Stimulated activated CD4-positive, alpha-beta T cell treated with anti-CD3 and anti-CD28 coated beads, TNF-alpha, amount 100 ng/mL, for 24 hours (primary cell): Measurements from ENCODE around the gene ITGA11.

Experiments used
- DNase-seq, 3 experiments: peaks; one replicate each; pipeline ENCODE4 v3.0.0-alpha.2; 2020; ENCODE audit warnings: low read depth in 3 of 3

Gene ITGA11

GRCh38 chr15:68332266-68332665 is 99.7 kb downstream of the ITGA11 start:
- no peak for DNase-seq

DNA sequence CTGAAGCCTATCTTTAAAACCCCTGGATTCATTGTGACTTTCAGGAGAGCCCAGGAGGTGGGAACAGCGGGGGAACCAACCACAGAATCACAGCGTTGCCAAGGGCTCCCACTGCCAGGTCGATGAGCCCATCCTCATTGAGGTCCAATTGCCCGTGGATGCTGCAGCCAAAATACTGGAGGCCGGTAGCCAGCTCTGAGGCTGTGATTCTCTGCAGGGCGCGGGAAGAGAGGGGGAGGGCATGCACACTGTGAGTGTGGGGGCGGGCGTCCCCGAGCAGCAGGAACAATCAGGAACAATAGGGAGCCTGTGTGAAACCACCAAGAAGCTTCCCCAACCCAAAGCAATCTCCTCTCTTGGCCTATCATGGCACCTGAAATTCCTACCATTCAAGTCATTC is 101.1 kb downstream of the ITGA11 start:
- DNase-seq: no peak

DNA sequence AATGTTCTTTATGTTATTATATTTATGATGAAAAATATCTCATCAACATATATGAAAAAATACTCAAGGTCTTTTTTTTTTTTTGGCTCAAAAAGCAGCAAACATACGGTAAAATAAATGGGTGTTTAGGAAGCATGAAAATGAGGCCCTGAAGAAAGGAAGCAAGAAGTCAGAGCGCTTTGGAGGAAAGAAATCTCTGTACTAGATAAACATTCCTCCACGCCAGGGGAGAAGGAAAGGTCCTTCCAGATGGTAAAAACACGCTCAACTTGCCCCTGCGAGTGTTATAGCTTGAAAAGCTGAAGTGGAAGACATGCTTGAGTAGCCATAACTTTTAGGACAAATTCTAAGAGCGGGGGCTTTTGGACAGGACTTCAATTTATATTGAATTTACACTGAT is 101.5 kb downstream of the ITGA11 start:
- DNase-seq: no peak

DNA sequence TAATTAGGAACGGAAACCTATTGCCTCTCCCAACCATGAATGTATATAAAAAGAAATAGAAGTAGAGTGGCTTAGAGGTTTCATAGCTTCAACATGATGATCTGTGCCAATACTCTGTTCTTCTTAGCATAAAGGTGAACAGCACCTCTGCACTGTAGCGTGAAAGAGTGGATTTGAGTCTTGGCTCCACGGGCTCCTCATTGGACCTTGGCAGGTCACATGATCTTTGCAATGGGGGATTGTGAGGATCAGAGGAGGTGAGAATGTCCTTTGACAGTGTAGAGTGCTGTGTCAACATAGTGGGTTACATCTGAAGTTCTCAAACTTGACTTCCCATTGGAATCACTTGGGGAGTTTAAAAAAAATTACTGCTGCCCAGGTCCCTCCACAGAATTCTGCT is 103.0 kb downstream of the ITGA11 start:
- no peak for DNase-seq

- no peak for DNase-seq
These were observed 103.5 kb downstream of the ITGA11 start for GRCh38 chr15:68328443-68328842.

- DNase-seq: no peak
These were observed 105.1 kb downstream of the ITGA11 start for GRCh38 chr15:68326711-68327354.

DNA sequence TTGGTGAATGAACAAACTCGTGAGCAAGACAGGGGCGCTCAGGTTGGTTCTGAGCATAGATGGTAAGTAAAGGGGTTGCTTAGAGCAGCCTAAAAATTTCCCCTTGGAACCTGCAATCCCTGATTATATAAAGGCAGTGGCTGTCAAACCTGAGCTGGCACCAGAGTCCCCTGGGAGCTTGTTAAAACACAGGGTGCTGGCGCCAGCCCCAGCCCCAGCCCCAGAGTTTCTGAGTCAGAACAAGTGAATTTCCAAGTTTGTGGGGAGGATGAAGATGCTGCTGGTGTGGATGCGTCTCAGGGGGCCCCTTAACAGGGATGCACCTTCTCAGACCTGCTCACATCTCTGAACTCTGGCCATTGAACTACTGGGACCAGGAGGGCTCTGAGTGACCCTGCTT is 106.2 kb downstream of the ITGA11 start:
- no peak for DNase-seq

DNA sequence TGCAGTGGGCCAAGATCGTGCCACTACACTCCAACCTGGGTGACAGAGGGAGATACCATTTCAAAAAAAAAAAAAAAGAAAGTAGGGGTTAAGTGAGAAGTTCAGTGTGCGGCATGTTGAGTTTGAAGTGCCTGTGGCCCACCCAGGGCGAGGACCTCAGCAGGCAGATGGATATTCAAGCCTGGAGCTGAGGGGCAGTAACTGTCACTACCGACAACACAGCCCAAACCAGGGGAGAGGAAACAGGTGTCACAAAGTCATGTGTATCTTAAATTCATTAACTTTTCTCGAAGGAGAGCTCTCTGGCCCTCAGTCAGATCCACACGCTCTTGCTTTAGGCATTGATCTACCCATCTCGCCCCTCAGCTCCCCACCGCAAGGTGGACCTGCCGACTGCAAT is 109.2 kb downstream of the ITGA11 start:
- DNase-seq: no peak

DNA sequence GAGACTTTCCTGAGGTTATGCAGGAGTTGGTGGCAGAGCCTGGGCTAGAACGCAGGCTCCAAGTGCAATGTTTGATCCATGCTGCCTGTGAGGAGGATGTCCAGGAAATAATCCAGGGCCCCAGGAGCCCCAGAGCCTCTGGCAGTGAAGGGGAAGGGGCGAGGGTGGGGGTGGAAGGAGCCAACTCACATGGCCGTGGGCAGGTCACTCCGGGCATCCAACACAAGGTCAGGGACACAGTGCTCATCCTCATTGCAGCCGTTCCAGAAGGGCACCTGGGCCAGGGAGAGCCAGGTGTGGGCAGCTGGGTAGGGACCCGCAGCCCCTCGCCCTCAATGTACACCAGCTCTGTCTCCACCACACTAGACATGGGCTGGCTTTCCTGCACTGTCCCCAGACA is 110.7 kb downstream of the ITGA11 start:
- DNase-seq: no peak

- no peak for DNase-seq
These were observed 112.0 kb downstream of the ITGA11 start for GRCh38 chr15:68319997-68320396.

DNA sequence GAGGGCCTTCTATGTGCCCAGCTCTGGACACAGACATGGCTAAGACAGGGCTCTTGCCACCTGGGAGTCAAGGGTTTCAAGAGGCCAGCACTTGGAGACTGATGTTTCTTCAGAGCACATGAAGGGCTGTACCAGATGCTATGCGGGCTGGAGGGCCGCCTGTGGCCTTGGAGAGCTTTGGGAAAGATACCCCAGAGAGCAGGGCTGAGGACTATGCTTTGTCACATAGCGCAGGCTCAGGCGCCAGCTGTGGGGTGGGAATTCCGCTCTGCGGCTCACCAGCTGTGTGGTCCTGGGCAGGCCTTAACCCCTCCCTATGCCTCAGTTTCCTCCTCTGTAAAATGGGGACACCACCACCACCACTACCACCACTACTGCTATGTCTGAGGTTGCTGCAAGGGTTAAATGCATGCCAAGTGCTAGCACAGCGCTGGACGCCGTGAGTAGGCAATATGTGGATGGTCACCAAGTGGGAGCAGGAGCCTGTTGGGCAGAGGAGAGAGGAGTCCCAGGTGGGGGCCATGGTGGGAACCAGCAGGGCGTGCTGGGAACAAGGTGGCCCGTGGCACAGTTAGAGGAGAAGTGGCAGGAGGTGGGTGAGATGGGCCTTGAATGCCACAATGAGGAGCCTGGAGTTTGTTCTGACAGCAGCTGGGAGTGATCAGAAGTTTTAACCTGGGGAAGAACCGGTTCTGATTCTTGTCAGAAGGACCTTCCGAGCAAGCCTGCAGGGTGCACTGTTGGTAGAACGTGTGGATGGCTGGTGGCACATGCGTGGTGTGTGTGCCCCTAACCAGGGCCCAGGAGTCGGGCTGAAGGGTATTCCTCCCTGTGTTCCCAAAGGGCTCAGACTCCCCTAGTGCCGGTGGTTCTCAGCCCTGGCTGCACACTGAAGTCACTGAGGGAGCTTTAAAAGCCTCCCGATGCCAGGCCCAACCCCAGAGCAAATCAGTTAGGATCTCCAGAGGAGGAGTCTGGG is 112.7 kb downstream of the ITGA11 start:
- DNase-seq: no peak

GRCh38 chr15:68318008-68318835 is 113.7 kb downstream of the ITGA11 start:
- DNase-seq: no peak

DNA sequence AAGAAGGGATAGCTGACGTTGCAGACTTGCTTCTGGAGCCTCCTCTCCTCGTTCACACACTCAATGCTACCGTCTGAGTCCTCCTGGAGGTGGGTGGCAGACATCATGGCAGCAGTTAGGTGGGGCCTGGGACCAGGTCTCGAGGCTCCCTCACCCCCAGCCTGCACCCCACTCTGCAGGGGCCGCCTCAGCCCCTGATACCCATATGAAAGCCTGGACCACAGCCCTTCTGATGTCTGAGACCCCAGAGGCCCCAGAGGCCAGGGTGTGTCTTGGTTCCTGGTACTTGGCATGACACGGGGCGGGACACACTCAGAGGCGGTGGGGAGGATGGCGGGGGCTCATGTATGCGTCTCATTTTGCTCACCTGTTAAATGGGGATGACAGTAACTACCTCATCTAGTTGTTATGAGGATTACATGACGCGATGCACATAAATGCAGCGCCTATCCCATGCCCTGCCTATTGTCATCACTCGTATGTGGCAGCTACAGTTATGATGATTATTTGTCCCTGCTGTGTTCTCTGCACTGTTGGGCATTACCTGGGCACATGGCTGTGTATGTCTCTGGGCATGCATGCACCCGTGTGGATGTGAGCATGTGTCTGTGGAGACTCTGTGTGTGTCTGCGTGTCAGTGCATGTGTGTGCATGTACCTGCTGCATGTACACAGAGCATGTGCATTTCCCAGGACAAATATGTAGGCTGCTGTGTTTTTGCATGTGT is 114.5 kb downstream of the ITGA11 start:
- no peak for DNase-seq

- DNase-seq: no peak
These were observed 115.7 kb downstream of the ITGA11 start for GRCh38 chr15:68316061-68316804.

- DNase-seq: no peak
These were observed 116.4 kb downstream of the ITGA11 start for GRCh38 chr15:68315495-68316031.

GRCh38 chr15:68315035-68315434 is 116.9 kb downstream of the ITGA11 start:
- no peak for DNase-seq

DNA sequence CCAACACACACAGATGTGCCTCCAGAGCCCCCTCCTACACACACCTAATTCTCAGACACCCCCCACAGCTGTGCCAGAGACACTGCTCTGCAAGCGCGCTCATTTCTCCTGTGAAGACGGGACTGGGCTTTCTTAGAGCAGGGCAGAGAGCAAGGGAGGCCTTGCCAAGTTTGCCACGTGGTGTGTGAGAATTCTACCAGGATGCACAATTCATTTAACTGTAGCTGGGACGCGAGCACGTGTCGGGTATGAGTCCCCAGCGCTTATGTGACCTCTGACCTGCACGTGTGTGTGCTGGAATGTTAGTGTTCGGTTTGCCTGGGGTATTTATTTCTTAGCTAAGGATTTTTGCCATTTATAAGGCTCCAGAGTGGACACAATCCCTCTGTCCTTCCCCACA is 117.4 kb downstream of the ITGA11 start:
- DNase-seq: no peak

- DNase-seq: no peak
These were observed 118.2 kb downstream of the ITGA11 start for GRCh38 chr15:68313501-68314410.

GRCh38 chr15:68312701-68313204 is 119.2 kb downstream of the ITGA11 start:
- no peak for DNase-seq
